ENCODE measurements around the gene AGBL4. TPM values are rescaled to one million over a fixed set of nuclear protein-coding genes. Genes with fewer than 3 reads are reported as not detected.

Gene AGBL4
- total RNA-seq, 1 experiment from 2014 or later, result not detected

DNA sequence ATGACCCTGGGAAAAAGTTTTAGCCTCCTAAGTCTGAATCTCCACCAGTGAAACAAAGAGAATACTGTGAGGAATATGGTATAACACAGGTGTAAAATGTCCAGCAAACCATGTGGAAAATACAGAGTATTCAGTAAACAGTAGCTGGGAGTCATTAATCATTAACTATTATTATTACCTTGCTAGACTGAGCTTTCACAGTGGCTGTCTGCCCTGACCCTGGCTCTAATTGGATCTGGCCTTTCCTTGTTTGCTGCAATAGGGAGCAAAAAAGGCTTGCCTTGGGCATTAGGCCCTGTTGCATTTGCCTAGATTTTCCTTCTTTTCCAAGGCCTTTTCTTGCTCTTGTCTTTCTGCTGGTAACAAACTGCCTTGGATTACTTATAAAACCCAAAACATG is 1068.0 kb downstream of the AGBL4 start (continued):
- TF ChIP-seq, protein P1, sequence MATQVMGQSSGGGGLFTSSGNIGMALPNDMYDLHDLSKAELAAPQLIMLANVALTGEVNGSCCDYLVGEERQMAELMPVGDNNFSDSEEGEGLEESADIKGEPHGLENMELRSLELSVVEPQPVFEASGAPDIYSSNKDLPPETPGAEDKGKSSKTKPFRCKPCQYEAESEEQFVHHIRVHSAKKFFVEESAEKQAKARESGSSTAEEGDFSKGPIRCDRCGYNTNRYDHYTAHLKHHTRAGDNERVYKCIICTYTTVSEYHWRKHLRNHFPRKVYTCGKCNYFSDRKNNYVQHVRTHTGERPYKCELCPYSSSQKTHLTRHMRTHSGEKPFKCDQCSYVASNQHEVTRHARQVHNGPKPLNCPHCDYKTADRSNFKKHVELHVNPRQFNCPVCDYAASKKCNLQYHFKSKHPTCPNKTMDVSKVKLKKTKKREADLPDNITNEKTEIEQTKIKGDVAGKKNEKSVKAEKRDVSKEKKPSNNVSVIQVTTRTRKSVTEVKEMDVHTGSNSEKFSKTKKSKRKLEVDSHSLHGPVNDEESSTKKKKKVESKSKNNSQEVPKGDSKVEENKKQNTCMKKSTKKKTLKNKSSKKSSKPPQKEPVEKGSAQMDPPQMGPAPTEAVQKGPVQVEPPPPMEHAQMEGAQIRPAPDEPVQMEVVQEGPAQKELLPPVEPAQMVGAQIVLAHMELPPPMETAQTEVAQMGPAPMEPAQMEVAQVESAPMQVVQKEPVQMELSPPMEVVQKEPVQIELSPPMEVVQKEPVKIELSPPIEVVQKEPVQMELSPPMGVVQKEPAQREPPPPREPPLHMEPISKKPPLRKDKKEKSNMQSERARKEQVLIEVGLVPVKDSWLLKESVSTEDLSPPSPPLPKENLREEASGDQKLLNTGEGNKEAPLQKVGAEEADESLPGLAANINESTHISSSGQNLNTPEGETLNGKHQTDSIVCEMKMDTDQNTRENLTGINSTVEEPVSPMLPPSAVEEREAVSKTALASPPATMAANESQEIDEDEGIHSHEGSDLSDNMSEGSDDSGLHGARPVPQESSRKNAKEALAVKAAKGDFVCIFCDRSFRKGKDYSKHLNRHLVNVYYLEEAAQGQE (IDR thresholded peaks at IDR 0.05; ENCODE audit: low read depth), result no peak

DNA sequence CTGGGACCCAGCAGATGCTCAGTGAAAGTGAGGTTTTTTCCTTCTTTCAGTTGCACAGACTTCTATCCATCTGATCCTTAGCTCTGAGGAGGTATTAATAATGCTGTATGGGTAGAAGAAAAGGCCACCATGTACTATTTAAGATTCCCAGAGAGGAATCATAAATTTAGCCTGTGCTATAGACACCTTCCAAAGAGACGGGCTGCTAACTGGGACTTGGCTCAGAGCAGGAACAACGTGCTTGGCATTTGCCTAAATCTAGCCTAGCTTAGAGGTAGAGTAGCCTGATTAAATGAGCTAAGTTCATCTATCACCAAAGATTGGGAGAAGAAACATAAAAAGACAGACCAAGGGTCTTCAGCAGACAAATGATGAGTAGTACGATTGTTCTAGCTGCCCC is 1070.1 kb downstream of the AGBL4 start:
- ChIA-PET RAD21 (ENCODE audit: low non-redundant PET in 1 of 2, low total read pairs in 2 of 2, uncharacterized antibody in 2 of 2, unreplicated experiment in 2 of 2) (no interaction called here), POLR2A (no interaction called here), CTCF (no interaction called here)
- Histone ChIP-seq H3K9ac (ENCODE audit: low read length) (no peak overlapping the region), H3K4me1 (ENCODE audit: control insufficient read depth in 1 of 2, insufficient read depth in 2 of 2, low read length in 2 of 2) (no peaks in the 10 kb centered on the region), H3K79me2 (ENCODE audit: insufficient read depth, low read length) (no peaks in the 10 kb centered on the region), H4K20me1 (ENCODE audit: insufficient read depth) (no peaks in the 10 kb centered on the region), H3K27ac (ENCODE audit: low read depth, low read length) (no peak overlapping the region), H3K4me2 (ENCODE audit: low read length) (no peak overlapping the region), H3K36me3 (ENCODE audit: control insufficient read depth in 1 of 2, insufficient read depth in 2 of 2, low read length in 2 of 2) (no peaks in the 10 kb centered on the region), H3K9me3 (ENCODE audit: control insufficient read depth in 1 of 2, insufficient read depth in 1 of 2, low read depth in 1 of 2, low read length in 2 of 2) (no peaks in the 10 kb centered on the region), H3K27me3 (ENCODE audit: insufficient read depth, low read length) (no peaks in the 10 kb centered on the region), H2AFZ (ENCODE audit: low read depth, low read length, poor library complexity, severe bottlenecking) (no peak overlapping the region), H3K9me2 (ENCODE audit: insufficient read depth) (no peaks in the 10 kb centered on the region), H3K4me3 (replicated peaks in 1 of 2; ENCODE audit: low read depth in 1 of 2, low read length in 2 of 2) (no peak overlapping the region)
- intact Hi-C loops (cut with micrococcal nuclease), result no loop called here
- DNase-seq (ENCODE audit: low read depth, low spot score), result no peak
- no peak for TF ChIP-seq CEBPB (IDR thresholded peaks at IDR 0.05; ENCODE audit: low read depth)
- TF ChIP-seq, protein P2, sequence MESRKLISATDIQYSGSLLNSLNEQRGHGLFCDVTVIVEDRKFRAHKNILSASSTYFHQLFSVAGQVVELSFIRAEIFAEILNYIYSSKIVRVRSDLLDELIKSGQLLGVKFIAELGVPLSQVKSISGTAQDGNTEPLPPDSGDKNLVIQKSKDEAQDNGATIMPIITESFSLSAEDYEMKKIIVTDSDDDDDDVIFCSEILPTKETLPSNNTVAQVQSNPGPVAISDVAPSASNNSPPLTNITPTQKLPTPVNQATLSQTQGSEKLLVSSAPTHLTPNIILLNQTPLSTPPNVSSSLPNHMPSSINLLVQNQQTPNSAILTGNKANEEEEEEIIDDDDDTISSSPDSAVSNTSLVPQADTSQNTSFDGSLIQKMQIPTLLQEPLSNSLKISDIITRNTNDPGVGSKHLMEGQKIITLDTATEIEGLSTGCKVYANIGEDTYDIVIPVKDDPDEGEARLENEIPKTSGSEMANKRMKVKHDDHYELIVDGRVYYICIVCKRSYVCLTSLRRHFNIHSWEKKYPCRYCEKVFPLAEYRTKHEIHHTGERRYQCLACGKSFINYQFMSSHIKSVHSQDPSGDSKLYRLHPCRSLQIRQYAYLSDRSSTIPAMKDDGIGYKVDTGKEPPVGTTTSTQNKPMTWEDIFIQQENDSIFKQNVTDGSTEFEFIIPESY (IDR thresholded peaks at IDR 0.05; ENCODE audit: extremely low read depth, insufficient replicate concordance, low read length), result no peak
- no peak for TF ChIP-seq POLR2A (IDR thresholded peaks at IDR 0.05; ENCODE audit: borderline replicate concordance, extremely low read depth, insufficient read depth, insufficient read length)
- TF ChIP-seq SP1 (IDR thresholded peaks at IDR 0.05; ENCODE audit: low read depth), result no peak
- ATAC-seq, result no peak
- BruUV-seq (replicated peaks), result no TSS peak

Data from HCT116 (cell line).